ENCODE measurements around the gene NEDD9.

NEDD9 gene

GRCh38 chr6:11200356-11200755 lies 32.1 kb downstream of the NEDD9 start:
- DNase-seq: no peak

- no peak for DNase-seq
Measured at GRCh38 chr6:11198663-11199603, 33.5 kb downstream of the NEDD9 start.

DNA sequence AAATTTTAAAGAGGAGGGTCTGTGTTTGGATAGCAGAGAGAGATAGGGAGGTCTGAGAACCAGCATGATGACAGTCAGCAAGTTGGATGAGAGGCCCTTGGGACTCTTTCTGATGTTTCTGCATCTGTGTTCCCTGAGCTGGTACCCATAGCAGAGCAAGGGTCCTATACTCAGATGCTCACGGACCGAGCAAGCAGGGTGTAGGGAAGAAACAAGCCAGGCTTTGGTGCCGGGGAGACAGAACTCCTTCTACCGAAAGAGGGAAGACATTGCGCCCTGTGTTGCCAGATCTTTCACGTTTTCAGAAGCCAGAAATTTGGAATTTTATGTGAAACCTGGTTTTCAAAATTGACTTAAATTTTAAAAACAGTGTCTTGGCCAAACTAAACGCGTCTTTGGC lies 34.6 kb downstream of the NEDD9 start:
- no peak for DNase-seq

DNA sequence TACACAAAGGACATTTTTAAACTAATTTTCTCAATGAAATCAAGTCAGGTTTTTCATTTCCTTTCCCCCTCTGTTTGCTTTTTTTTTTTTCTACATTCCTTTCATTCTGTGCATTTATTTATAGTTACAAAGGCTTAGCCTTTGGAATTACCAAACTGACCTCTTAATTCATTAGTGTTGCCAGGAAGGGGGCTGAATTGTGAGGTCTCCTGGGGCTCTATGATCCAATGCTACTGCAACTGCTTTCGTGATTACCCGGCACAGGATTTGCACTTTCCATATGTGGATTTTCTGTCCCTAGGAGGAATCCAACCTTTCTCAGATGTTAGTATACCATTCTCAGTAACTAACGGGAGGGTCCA lies 35.3 kb downstream of the NEDD9 start:
- no peak for DNase-seq

DNA sequence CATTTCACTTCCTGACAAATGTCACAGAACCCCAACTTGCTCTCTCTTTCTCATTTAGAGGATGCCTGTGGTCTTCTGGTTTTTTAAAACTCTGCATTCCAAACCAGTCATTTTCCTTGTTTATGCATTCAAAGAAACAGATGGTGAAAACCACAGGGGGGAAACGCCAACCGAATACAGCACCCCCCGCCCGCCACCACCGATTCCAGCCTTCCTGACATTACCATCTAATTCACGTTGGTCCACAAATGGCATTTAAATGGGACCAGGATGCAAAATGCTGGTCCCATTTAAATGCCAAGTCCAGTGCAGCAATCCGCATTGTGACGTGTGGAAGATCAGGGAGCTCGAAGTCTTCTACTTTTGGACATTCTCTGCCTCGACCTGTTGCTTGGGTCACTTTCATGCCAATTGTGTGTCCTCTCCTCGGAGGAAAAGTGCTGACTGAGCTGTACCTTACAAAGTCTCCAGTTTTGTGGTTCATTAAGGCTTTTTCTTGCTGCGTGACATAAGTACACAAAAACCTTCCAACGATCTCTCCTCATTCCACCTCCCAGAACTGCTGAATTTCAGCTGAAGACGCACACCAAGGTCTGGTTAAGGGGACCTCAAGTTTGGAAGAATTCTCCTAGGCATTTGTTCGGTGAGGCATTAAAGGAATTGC lies 35.8 kb downstream of the NEDD9 start:
- DNase-seq: no peak

GRCh38 chr6:11194356-11195218 lies 37.9 kb downstream of the NEDD9 start:
- DNase-seq: no peak

- no peak for DNase-seq
Measured at GRCh38 chr6:11193434-11193833, 39.0 kb downstream of the NEDD9 start.

DNA sequence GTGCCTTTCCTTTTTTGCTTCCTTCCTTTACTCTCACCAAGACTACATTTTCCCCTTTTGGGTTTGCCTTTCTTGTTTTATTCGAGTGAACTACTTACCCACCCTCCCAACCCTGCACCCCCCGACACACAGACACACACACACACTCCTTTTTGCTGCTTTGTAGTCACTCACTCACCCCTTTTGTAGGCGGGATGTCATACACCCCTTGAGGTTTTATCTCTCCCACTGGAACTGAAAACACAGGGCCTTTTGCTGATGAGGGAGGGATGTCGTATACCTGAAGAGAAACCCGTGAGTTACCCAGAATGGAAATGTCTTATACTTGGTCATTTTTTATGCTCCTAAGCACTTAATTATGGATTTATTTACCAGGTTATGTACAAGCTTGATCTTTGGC lies 40.3 kb downstream of the NEDD9 start:
- no peak for DNase-seq

GRCh38 chr6:11190625-11191245 lies 41.7 kb downstream of the NEDD9 start:
- no peak for DNase-seq

GRCh38 chr6:11189865-11190624 lies 42.4 kb downstream of the NEDD9 start:
- no peak for DNase-seq

DNA sequence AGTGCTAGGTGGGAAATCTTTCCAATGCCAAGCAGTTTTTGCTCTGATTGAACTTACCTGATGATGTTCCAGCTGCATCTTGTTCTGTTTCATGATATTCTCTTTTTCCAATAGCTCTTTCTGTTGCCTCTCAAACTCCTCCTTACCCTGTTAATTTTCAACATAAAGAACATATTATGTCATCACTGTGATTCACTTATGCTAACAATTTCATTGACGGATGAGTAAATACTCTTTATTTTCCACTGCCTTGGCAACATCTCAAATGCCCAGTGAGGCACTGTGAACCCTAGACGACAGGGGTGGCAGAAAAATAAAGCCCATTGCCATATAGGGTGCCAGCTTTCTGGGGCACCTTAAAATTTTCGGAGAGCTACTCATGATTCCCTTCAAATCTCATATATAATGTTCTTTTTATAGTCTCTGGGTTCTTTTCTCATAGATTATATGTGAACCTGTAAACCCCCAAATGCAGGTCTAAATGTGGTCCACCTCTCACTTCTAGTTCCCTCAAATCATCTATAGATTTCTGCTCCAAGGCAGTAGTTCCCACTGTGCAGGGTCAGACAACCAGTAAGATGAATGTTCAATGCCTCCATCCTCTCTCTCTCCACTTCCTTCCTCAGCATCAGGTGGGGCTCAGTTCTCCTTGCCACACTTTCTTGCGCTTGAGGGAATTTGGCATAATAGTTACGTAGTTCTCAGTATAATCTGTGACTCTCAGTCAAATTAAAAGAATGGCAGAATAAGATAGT lies 44.1 kb downstream of the NEDD9 start:
- no peak for DNase-seq

GRCh38 chr6:11187301-11187700 lies 45.2 kb downstream of the NEDD9 start:
- no peak for DNase-seq

GRCh38 chr6:11185204-11185842 lies 47.1 kb downstream of the NEDD9 start:
- no peak for DNase-seq

DNA sequence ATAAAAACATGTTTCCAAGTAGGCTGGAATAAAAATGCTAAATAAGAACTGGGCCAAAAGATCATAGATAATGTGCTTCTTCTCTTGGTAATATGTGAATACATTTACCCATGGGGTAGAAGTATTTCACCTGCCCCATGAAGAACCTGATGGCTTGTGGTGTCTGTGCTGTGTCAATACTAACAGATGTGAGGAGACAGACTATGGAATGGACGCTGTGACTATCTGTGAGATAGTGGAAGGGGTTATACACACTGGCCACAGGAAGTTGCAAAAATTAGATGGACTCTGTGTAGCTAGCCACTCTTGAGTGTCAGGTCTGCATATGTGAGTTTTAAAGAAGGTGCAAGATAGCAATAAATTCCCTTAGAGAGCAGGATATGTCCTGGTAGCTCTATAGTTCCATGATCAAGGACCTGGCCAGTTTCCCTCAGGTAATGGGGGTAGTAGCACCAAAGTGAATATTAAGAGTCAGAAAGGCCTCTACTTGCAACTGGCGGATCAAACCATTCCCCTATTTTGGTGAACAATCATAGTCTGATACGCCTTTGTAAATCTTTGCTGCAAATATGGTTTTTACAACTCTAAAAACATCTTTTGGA lies 48.6 kb downstream of the NEDD9 start:
- no peak for DNase-seq

DNA sequence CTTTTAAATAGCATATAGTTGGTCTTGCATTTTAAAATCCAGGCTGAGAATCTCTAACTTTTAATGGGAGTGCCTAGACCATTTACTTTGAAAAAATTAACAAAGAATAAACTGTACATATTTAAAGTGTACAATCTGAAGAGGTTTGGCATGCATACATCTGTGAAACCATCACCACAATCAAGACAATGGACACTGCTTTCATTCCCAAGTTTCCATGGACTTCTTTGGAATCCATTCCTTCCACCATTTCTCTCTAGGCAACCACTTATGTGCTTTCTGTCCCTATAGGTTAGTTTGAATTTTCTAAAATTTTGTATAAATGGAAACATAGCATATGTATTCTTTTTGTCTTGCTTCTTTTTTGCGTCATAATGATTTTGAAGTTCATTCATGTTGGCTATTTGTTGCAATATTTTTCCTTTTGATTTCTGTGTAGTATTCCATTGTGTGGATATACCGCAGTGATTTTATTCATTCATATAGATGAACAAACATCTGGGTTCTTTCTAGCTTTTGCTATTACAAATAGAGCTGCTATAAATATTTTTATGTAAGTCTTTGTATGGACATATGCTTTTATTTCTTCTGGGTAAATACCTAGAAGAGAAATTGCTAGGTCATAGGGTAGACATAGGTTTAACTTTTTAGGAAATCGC lies 50.9 kb downstream of the NEDD9 start:
- no peak for DNase-seq

DNA sequence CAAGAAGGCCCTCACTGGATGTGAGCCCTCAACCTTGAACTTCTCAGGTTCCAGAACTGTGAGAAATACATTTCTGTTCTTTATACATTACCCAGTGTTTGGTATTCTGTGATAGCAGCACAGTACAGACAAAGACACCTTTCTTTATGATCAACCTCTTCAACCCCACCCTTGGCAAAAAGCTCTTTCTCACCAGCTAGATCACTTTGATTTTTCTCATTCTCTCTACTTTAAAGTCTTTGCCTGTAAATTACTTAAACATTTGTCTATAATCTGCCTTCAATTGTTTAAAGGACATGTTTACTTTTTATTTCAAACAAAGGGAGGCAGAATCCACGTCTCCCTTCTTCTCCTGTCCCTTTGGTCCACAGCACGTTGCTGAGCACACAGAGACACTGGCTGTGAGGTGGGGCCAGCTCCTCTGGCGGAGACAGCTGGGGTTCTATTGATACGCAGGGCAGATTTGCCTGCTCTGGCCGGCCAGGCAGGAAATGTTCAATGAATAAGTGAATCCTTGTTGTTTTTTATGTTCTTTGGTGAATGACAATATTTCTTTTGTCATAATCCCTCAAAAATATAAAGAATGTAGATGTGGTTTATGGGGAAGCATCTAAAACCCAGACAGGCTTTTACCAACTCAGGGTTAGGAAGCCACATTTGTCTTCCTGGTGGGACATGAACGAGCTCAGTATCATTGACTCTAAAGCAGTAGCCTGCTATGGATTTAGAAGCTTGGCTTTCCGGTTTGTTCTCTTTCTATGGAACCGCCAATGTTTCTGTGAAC lies 52.9 kb downstream of the NEDD9 start:
- no peak for DNase-seq

- DNase-seq: no peak
Measured at GRCh38 chr6:11179088-11179418, 53.4 kb downstream of the NEDD9 start.

- no peak for DNase-seq
Measured at GRCh38 chr6:11177271-11177670, 55.2 kb downstream of the NEDD9 start.

- DNase-seq: no peak
Measured at GRCh38 chr6:11174242-11174611, 58.2 kb downstream of the NEDD9 start.

Data from DMS79 (cell line).